ENCODE data around the gene MAD2L2.

Gene MAD2L2

GRCh38 chr1:11697893-11698210 is 16.9 kb upstream of the MAD2L2 start:
- Histone ChIP-seq H3K27me3 (ENCODE audit: insufficient read depth, low read depth, severe bottlenecking) (no peaks in the 10 kb centered on the region), H3K9me3 (ENCODE audit: severe bottlenecking) (no peaks in the 10 kb centered on the region), H3K4me3 (ENCODE audit: low read depth, low read length) (no peak overlapping the region), H3K36me3 (no peaks in the 10 kb centered on the region), H3K27ac (no peak overlapping the region)
- DNase-seq: no peak
- TF ChIP-seq CTCF (IDR thresholded peaks at IDR 0.05; ENCODE audit: low read depth, low read length): no peak

GRCh38 chr1:11697188-11697892 is 16.4 kb upstream of the MAD2L2 start:
- no peaks in the 10 kb centered on the region for H3K27me3 ChIP-seq (ENCODE audit: insufficient read depth, low read depth, severe bottlenecking)
- no peak overlapping the region for H3K4me3 ChIP-seq (ENCODE audit: low read depth, low read length)
- DNase-seq: no peak
- no peak for TF ChIP-seq CTCF (IDR thresholded peaks at IDR 0.05; ENCODE audit: low read depth, low read length)
- no peak overlapping the region for H3K27ac ChIP-seq
- H3K36me3 ChIP-seq: no peaks in the 10 kb centered on the region
- H3K9me3 ChIP-seq (ENCODE audit: severe bottlenecking): no peaks in the 10 kb centered on the region

- H3K27me3 ChIP-seq (ENCODE audit: insufficient read depth, low read depth, severe bottlenecking): no peaks in the 10 kb centered on the region
Observed at GRCh38 chr1:11695861-11696260, 14.9 kb upstream of the MAD2L2 start.

GRCh38 chr1:11693917-11694316 is 13.0 kb upstream of the MAD2L2 start:
- TF ChIP-seq CTCF (IDR thresholded peaks at IDR 0.05; ENCODE audit: low read depth, low read length): no peak
- DNase-seq: no peak
- no peak overlapping the region for H3K4me3 ChIP-seq (ENCODE audit: low read depth, low read length)
- H3K9me3 ChIP-seq (ENCODE audit: severe bottlenecking): no peaks in the 10 kb centered on the region
- H3K27ac ChIP-seq: no peak overlapping the region
- H3K36me3 ChIP-seq: no peaks in the 10 kb centered on the region
- no peaks in the 10 kb centered on the region for H3K27me3 ChIP-seq (ENCODE audit: insufficient read depth, low read depth, severe bottlenecking)

More at GRCh38 chr1:11695861-11696260, 14.9 kb upstream of the MAD2L2 start:
- Histone ChIP-seq H3K27ac (no peak overlapping the region), H3K4me3 (ENCODE audit: low read depth, low read length) (no peak overlapping the region), H3K36me3 (no peaks in the 10 kb centered on the region), H3K9me3 (ENCODE audit: severe bottlenecking) (no peaks in the 10 kb centered on the region)
- no peak for TF ChIP-seq CTCF (IDR thresholded peaks at IDR 0.05; ENCODE audit: low read depth, low read length)
- DNase-seq: no peak

GRCh38 chr1:11693024-11693590 is 12.2 kb upstream of the MAD2L2 start:
- DNase-seq: no peak
- Histone ChIP-seq H3K4me3 (ENCODE audit: low read depth, low read length) (no peak overlapping the region), H3K36me3 (no peaks in the 10 kb centered on the region), H3K27me3 (ENCODE audit: insufficient read depth, low read depth, severe bottlenecking) (no peaks in the 10 kb centered on the region), H3K27ac (no peak overlapping the region), H3K9me3 (ENCODE audit: severe bottlenecking) (no peaks in the 10 kb centered on the region)
- no peak for TF ChIP-seq CTCF (IDR thresholded peaks at IDR 0.05; ENCODE audit: low read depth, low read length)

Measured in WERI-Rb-1 (cell line).